NCI-H510A (cell line): ENCODE data around the gene ZNF343.
A peak's percentile ranks its signal among the peaks of the same experiment; 100 is the strongest.
"Not testable (repeated sequence)": the region's sequence is repeated elsewhere in the genome, so short reads cannot be mapped to it uniquely, and the experiment has no call there.

Experiments used
- DNase-seq: peaks from one replicate; lab custom pipeline; 2025; lab: John Stamatoyannopoulos, UW

The ZNF343 gene

DNA sequence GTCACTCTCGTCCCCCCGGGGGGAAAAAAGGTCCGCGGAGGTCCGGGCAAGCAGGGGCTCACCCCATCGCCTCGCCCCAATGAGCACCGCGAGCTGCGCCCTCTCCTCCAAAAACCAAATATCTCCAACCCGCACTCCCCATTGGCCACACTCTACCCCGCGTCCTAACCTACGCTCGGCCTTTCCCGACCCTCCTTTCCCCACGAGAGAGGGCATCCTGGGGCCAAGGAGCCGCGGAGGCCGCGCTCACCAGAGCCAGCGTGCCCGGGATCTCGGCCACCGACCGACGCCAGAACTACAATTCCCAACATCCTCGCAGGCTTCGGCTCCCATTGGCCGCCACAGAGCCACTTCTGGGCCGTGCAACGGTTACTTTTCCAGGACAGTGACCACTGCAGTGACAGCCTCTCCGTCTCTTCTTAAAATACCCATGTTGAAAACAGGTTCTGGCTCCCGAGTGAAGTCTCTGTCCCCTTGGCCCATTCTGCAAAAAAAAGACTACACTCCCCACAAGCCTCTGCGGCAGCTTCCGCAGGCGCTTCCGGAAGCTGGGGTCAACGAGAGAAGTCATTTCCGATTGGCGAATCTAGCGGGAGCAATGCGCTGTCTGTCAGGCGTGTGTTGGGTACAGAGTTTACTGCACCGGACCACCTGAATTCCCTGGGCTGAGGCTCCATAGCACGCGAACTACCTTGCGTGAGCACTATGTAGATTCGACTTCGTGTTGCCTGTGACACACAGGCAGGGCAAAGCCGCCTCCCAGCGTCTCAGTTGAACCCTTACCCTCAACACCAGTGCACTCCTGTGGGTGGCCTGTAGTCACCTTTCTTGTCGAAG lies at the start of gene ZNF343:
ZNF343 (minus strand) TSS at position 285 of the 837 bp plus-strand sequence. CDS start 15,020 bp downstream, outside the sequence.
- peak; percentile 76 for DNase-seq

GRCh38 chr20:2557873-2558580 lies 49.3 kb upstream of the ZNF343 start:
- DNase-seq: no peak

- DNase-seq: no peak
Measured at GRCh38 chr20:2545594-2545993, 36.9 kb upstream of the ZNF343 start.

DNA sequence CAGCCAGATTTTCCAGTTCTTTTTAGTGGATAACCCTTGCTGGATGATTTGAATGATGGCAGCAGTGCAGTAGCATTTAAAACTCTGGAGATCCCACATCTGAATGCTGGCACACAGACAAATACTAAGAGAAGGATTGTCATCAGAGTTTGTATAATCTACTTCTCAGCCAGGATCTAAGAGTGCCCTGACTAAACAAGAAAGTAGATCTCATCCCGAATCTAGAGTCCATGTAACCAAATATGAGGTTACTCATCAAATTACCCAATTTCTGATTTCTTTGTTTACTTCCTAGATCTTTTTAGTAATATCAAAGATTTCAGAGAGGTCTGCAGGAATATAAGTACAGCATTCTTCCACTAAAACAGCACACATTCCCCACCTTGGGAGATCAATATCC lies 35.5 kb upstream of the ZNF343 start:
- no peak for DNase-seq

DNA sequence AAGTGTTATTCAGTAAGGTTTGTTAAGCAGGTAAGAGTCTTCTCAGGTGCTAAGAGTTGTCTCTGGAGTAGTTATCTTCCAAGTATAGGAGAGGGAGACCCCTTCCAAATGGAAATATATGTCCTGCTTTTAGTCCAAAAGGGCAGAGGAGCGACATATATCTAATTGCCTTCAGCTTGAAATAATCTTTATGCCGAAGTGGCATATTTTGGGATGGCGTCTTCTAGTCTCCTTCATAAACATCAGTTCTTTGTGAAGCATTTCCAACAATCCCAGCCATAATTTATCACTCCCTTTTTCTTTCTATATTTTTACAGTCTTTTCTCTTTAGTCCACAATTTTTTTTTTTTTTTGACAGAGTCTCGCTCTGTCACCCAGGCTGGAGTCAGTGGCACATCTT lies 33.6 kb upstream of the ZNF343 start:
- no peak for DNase-seq

DNA sequence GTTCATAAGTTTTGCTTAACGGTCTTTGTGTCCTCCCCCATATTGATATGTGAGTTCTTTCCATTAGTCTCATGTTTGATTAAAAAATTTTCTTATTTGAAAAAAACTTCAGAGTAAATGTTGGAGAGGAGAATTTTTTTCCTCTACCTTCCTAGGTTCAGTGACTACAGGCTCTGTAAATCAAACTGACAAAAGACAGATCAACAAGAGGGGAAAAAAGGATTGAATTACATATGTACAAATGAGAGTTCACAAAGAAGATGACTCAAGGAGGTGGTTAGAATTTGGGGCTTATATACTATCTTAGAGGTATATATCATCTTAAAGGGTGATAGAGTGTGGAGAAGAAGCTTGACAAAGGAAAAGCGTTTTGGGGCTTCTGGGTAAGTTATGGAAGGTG lies 33.2 kb upstream of the ZNF343 start:
- no peak for DNase-seq

- DNase-seq: no peak
Measured at GRCh38 chr20:2538931-2539720, 30.4 kb upstream of the ZNF343 start.

- no peak for DNase-seq
Measured at GRCh38 chr20:2538356-2538755, 29.6 kb upstream of the ZNF343 start.

GRCh38 chr20:2537101-2537500 lies 28.4 kb upstream of the ZNF343 start:
- no peak for DNase-seq

GRCh38 chr20:2536560-2536986 lies 27.9 kb upstream of the ZNF343 start, which contains the start of gene TMC2:
Gene TMC2 (plus strand): TSS chr20:2536573. CDS start chr20:2536622, 49 bp downstream.
- no peak for DNase-seq

DNA sequence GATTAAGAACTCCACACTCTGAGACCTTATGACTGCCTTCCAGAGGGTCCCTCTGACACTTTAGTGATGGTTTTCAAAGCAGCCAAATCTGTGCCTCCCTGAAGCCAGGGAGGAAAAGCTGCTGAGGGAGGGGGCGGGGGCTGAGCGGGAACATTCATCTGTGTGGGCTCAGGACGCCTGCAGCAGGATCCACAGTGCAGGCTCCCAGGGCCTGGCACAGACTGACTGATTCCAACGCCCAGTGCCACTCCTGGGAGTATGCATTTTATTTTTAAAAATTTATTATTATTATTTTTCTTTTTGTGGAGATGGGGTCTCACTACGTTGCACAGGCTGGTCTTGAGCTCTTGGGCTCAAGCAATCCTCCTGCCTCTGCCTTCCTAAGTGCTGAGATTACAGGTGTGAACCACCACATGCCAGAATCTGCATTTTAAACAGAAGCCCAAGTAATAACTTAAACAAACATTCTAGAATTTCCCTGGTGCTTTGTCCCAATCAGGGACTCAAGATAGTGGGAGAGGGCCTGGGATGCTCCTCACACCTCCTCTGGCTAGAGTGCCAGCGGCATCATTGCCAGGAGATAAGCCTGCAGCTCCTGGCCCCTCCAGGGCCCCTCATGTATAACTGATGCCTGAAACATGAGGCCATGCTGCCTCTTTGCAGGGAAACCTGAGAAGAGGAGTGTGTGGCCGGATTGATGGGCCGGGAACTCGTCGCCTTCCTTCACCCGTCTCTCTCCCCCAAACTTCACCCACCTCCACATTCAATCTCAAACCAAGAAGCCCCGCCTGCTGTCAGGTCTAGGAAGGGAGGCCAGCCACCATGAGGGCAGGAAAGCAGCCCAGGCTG lies 27.2 kb upstream of the ZNF343 start:
- DNase-seq: no peak

DNA sequence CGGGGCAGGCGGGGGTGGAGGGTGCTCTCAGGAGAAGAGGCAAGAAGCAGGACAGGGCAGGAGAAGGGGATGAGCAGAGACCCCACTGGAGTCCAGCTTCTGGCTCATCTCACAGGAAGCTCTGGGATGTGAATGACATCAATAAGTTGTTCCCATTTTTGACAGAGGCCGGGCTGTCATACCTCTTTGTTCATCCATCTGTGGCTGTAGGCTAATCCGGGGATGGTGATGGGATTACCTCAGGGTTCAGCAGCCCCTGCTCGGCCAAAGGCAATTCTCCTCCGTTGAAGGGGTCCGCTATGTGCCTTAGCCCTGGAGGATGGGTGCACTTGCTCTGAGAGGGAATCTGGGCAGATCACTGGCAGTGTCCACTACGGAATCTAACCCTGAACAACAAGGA lies 24.4 kb upstream of the ZNF343 start:
- no peak for DNase-seq

DNA sequence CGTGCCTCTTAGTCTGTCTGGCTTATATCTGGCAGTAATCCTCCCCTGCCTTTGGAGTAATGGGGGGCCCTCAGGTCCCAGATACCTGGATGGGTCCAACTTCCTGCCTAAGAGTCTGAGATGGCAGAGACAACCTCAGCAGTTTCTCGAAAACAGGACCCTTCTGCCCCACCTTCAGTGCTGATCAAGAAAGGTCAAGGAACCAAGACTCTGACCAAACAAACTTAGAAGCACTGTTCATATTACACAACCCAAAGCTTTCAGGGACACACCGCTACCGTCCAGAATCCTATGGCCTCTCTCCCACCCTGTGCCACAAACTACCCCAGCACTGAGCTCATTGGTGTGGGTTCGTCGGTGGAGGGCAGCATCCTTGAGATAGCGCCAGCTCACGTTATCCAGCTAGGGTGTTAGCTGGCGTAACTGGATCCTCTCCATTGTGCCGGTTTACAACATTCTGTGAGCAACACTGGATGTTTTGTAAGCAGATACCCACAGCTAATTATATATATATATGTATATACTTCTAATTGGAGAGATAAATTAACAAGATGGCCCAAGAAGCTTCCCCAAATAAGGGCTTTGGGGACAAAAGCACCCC lies 20.1 kb upstream of the ZNF343 start:
- no peak for DNase-seq

GRCh38 chr20:2527762-2528161 lies 19.0 kb upstream of the ZNF343 start:
- DNase-seq: no peak

- DNase-seq: not testable (repeated sequence)
Measured at GRCh38 chr20:2526218-2526583, 17.5 kb upstream of the ZNF343 start.

DNA sequence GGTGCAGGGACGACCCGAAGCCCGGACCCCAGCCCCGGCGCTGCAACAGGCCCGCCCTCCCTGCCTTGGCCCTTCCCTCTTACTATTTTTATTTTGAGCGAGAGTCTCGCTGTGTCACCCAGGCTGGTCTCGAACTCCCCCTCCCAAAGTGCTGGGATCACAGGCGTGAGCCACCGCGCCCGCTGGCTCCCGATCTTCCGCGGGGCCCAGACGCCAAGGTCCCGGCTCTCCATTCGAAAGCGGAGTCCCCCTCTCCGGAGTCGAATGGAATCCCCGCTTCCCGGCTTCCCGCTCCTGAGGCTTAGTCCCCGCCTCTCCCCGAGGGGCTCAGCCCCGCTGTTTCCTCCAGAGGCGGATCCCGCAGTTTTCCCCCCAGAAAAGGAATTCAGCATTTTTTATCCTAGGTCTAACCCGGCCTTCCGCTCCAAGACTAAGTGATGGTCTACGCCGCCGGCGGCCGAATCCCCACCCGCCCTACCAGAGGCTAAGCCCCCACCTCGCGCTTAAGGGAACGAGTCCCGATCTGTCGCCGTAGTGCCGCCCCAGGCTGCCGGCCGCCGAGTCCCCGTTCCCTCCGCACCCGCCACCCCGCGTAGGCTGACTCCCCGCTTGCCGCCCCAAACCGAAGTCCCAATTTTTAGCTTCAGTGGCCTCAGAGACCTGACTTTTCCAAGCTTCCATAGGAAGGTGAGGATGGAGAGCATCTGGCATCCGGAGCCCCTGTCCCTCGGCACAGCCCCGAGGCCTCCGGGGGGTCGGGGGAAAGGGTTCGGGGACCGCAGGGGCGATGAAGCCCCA lies 16.2 kb upstream of the ZNF343 start:
- DNase-seq: peak; percentile 15

DNA sequence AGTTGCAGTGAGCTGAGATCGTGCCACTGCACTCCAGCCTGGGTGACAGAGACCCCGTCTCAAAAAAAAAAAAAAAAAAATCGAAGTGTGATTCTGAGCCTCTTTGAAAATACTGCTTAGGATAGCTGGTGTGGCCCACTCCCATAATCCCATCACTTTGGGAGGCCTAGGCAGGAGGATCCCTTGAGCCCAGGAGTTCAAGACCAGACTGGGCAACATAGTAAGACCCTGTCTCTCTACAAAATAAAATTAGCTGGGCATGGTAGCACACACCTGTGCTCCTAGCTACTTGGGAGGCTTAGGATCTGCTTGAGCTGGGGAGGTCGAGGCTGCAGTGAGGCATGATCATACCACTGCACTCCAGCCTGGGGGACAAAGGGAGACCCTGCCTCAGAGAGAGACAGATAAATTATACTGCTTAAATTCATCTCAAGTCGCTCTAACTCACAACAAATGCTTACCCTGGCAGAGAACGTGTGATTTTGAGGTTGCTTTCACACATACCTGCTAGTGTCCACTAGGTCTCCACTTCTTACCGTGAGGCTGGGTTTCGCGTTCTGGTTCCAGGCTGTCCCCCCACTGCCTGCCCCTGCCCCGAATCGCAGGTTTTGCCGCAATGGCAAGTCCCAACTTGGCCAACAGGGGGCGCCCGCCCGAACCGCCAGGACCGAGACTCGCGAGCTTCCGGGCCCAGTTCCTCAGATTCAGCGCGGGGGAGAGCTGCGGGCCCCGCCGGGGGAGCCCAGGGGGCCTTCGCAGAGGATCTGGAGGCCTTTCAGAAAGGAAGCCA lies 15.4 kb upstream of the ZNF343 start:
- peak; percentile 40 for DNase-seq

DNA sequence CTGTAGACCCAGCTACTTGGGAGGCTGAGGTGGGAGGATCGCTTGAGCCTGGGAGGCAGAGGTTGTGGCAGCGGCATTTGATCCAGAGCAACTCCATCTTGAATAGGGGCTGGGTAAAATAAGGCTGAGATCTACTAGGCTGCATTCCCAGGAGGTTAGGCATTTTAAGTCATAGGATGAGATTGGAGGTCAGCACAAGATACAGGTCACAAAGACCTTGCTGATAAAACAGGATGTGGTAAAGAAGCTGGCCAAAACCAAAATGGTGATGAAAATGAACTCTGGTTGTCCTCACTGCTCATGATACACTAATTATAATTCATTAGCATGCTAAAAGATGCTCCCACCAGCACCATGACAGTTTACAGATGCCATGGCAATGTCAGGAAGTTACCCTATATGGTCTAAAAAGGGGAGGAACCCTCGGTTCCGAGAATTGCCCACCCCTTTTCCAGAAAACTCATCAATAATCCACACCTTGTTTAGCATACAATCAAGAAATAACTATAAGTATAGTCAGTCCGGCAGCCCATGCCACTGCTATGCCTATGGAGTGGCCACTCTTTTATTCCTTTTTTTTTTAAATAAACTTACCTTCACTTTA lies 14.2 kb upstream of the ZNF343 start:
- not testable (repeated sequence) for DNase-seq
